GM23338 (cell line): Measurements from ENCODE around the gene PHKB. TPM values are rescaled to one million over a fixed set of nuclear protein-coding genes. Genes with fewer than 3 reads are reported as not detected.

Experiments
- ATAC-seq: fragments of 200-7000 bp; cut with Tn5 transposase; 3 replicates; pipeline ENCODE4 v1.9.1; 2020
- DNase-seq: peaks from one replicate; pipeline ENCODE4 v3.0.0-alpha.2; 2015; ENCODE audit warnings: low spot score
- H2AFZ ChIP-seq: fragments of 200-600 bp; sonication (generic); 2 replicates; pipeline ENCODE4 v1.8.0; 2016; ENCODE audit warnings: antibody characterized with exemption, mild to moderate bottlenecking, moderate library complexity
- H3F3A ChIP-seq: fragments of 200-600 bp; sonication (generic); replicated peaks from 2 replicates; pipeline ENCODE4 v1.8.0; 2017; ENCODE audit warnings: antibody characterized with exemption, mixed run types, low read depth
- H3K27ac ChIP-seq: fragments of 200-600 bp; sonication (generic); 2 replicates; pipeline ENCODE4 v1.6.1; 2016; ENCODE audit warnings: low read depth
- H3K27me3 ChIP-seq: fragments of 200-600 bp; sonication (generic); 2 replicates; pipeline ENCODE4 v1.8.0; 2016; ENCODE audit warnings: mild to moderate bottlenecking, mixed run types, moderate library complexity; ENCODE audit not compliant: insufficient read depth
- H3K36me3 ChIP-seq: fragments of 200-600 bp; sonication (generic); 2 replicates; pipeline ENCODE4 v1.8.0; 2016; ENCODE audit warnings: mild to moderate bottlenecking; ENCODE audit not compliant: insufficient read depth
- H3K4me1 ChIP-seq: fragments of 200-600 bp; sonication (generic); 2 replicates; pipeline ENCODE4 v1.8.0; 2016; ENCODE audit warnings: mild to moderate bottlenecking, moderate library complexity; ENCODE audit not compliant: insufficient read depth
- H3K4me2 ChIP-seq: fragments of 200-600 bp; sonication (generic); 2 replicates; pipeline ENCODE4 v1.7.1; 2017; ENCODE audit warnings: mixed run types
- H3K4me3 ChIP-seq: fragments of 200-600 bp; sonication (generic); 2 replicates; pipeline ENCODE4 v1.6.1; 2016; ENCODE audit warnings: mixed run types
- H3K79me2 ChIP-seq: fragments of 200-600 bp; sonication (generic); replicated peaks from 2 replicates; pipeline ENCODE4 v1.8.0; 2017; ENCODE audit warnings: mild to moderate bottlenecking; ENCODE audit not compliant: insufficient read depth
- H3K9me2 ChIP-seq: fragments of 200-600 bp; sonication (generic); 2 replicates; pipeline ENCODE4 v1.8.0; 2017; ENCODE audit not compliant: insufficient read depth
- H4K20me1 ChIP-seq: fragments of 200-600 bp; sonication (generic); replicated peaks from 2 replicates; pipeline ENCODE4 v1.8.0; 2017; ENCODE audit warnings: mild to moderate bottlenecking; ENCODE audit not compliant: insufficient read depth
- H3K27ac Mint-ChIP-seq: 2 replicates; pipeline ENCODE4 v1.8.0; 2020; ENCODE audit warnings: inconsistent platforms, mild to moderate bottlenecking, moderate library complexity, mixed read lengths
- H3K27me3 Mint-ChIP-seq: 3 replicates; pipeline ENCODE4 v1.8.0; 2022; ENCODE audit warnings: low read depth, mild to moderate bottlenecking, moderate library complexity, mixed read lengths, inconsistent platforms; ENCODE audit not compliant: insufficient read depth, poor library complexity
- H3K36me3 Mint-ChIP-seq: 3 replicates; pipeline ENCODE4 v1.8.0; 2021; ENCODE audit warnings: low read depth, mild to moderate bottlenecking, inconsistent platforms, moderate library complexity, mixed read lengths
- H3K4me1 Mint-ChIP-seq: 3 replicates; pipeline ENCODE4 v1.8.0; 2020; ENCODE audit warnings: mild to moderate bottlenecking, inconsistent platforms, mixed read lengths
- H3K4me3 Mint-ChIP-seq: 3 replicates; pipeline ENCODE4 v1.8.0; 2021; ENCODE audit warnings: moderate library complexity, mild to moderate bottlenecking, inconsistent platforms, mixed read lengths
- H3K9me3 Mint-ChIP-seq: 3 replicates; pipeline ENCODE4 v1.8.0; 2020; ENCODE audit warnings: moderate library complexity, mild to moderate bottlenecking, inconsistent platforms, mixed read lengths
- ETS1 ChIP-seq: IDR thresholded peaks from 2 replicates; pipeline ENCODE4 v1.6.1; 2016; ENCODE audit warnings: antibody characterized with exemption
- JUNB ChIP-seq: IDR thresholded peaks from one replicate; pipeline ENCODE4 v1.6.1; 2016; ENCODE audit warnings: antibody characterized with exemption; ENCODE audit not compliant: unreplicated experiment
- POLR2AphosphoS5 ChIP-seq: IDR thresholded peaks from 2 replicates; pipeline ENCODE4 v1.6.1; 2016; ENCODE audit warnings: antibody characterized with exemption, low read depth
- ZNF462 ChIP-seq: fragments of 250-450 bp; sonication (Bioruptor Pico); IDR thresholded peaks from 2 replicates; pipeline ENCODE4 v1.5.0; 2020; ENCODE audit warnings: mild to moderate bottlenecking, moderate library complexity
- polyA plus RNA-seq: library from polyadenylated mRNA; unstranded; fragments of >200 nt; fragmentation: Nextera tagmentation; extraction: Ambion mirVana; gene quantifications from 2 replicates; pipeline ENCODE4 v1.2.1, GENCODE V29; 2016
- total RNA-seq: library from RNA; depleted of rRNA; stranded (reverse); fragments of >200 nt; shearing (Covaris generic); gene quantifications from 2 replicates; pipeline ENCODE4 v1.2.3, GENCODE V29; 2014

The PHKB gene
- total and polyA plus RNA-seq, 2 experiments from 2014 or later = 20.3 to 57.3 TPM

GRCh38 chr16:47734987-47735594 is 274.0 kb downstream of the PHKB start:
- ATAC-seq (no peak; the same call in 1 of the 3 replicates), DNase-seq (no peak)
- H3K9me2 ChIP-seq = no peaks in the 10 kb centered on the region
- H3K4me3 ChIP-seq = no peak overlapping the region
- 0 out of 2 replicates have a peak overlapping the region, but pooled peaks have one; percentile 12 for H2AFZ ChIP-seq
- H3K27ac Mint-ChIP-seq = peak overlapping the region; percentile 50; the same call in 1 of the 2 replicates
- peaks cover 23% of the 10 kb centered on the region for H3K4me1 Mint-ChIP-seq
- H3K9me3 Mint-ChIP-seq = peaks cover 7% of the 10 kb centered on the region; the same call in 2 of the 3 replicates
- H3K4me2 ChIP-seq = no peak overlapping the region
- H3K27me3 Mint-ChIP-seq = peaks cover 2% of the 10 kb centered on the region
- H4K20me1 ChIP-seq = no peaks in the 10 kb centered on the region
- no peaks in the 10 kb centered on the region for H3K79me2 ChIP-seq
- H3K4me3 Mint-ChIP-seq = no peak overlapping the region
- H3K27ac ChIP-seq = no peak overlapping the region
- TF ChIP-seq ZNF462 (CRISPR knock-in tag) (no peak), ETS1 (no peak), POLR2AphosphoS5 (no peak), JUNB (no peak)
- peaks cover 24% of the 10 kb centered on the region; the same call in 1 of the 2 replicates for H3K4me1 ChIP-seq
- H3K27me3 ChIP-seq = no peaks in the 10 kb centered on the region
- H3K36me3 ChIP-seq = no peaks in the 10 kb centered on the region
- no peaks in the 10 kb centered on the region for H3F3A ChIP-seq
- no peaks in the 10 kb centered on the region for H3K36me3 Mint-ChIP-seq
